ENCODE data around the gene RPN1. TPM values are rescaled to one million over a fixed set of nuclear protein-coding genes. Genes with fewer than 3 reads are reported as not detected.

Gene RPN1
- total and polyA plus RNA-seq, 2 donors (not counting 3 experiments of a cell fraction or from before 2014, with no cell fraction given) = 250 to 266 TPM

DNA sequence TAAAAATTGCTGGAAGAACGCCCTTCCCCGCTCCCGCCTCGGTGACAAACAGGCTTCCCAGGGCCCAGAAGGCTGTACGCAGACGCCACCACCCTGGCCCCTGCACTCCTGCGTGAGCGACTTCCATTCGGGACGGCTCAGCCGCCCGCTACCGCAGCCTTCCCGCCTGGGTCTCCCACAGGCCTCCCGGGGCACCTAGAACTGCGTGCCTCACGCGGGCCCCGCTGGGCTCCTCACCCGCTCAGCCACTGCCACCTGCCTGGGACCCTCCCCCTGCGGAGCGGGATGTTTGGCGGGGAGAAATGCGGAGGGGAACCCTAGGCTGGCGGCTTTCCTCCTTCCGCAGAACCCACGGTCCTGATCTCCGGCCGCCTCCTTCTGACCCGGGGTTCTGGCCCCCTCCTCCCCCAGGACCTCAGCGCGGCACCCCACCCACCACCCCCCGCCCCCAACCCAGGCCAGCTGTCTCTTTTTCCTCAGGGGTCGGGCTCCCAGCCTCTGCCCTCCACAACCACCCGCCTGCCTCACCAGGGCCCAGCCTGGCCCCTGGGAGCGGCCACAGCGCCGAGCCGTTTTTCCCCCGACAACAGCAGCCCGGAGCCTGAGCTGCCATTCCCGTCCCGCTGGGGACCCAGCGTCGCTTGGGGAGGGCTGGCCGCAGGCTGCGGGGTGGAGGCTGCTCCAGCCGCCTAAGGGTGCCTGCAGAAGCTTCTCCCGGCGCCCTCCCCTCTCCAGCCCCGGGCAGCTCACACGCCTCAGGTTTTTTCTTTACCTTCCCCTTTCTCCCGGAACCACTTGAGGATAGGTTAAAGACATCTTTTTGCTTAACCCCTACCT is 47.8 kb upstream of the RPN1 start:
- no peaks in the 10 kb centered on the region for H3K9me1 ChIP-seq (replicated peaks; ENCODE audit: control insufficient read depth, extremely low read depth, insufficient read depth, low read length)
- dilution Hi-C loops (cut with MboI; ENCODE audit: extremely low pct_ligation_motif_present, low sequenced_read_pairs) = no loop called here
- H4K20me1 ChIP-seq (replicated peaks; ENCODE audit: control insufficient read depth, extremely low read depth, insufficient read depth, low read length) = no peaks in the 10 kb centered on the region
- DNase-seq (ENCODE audit: low read depth, low spot score) (peak; percentile 23), FAIRE-seq (peak; percentile 63)
- H3K79me2 ChIP-seq (ENCODE audit: control insufficient read depth, insufficient read depth, low read length) = no peaks in the 10 kb centered on the region
- POLR2A ChIA-PET = interaction anchor here (1.0 kb wide), 1 partner anchor 18 kb away, joined by 4 read pairs; no protein-coding TSS in a partner anchor
- H3K4me1 ChIP-seq (ENCODE audit: control insufficient read depth, extremely low read depth, insufficient read depth, low read length) = no peaks in the 10 kb centered on the region
- CTCF ChIA-PET = interaction anchor here (0.7 to 3.9 kb wide), 4 partner anchors 9 to 147 kb away, joined by 3 to 20 read pairs (median 4); no protein-coding TSS in a partner anchor
- BruUV-seq (replicated peaks) = no TSS peak
- H3K9me3 ChIP-seq (replicated peaks; ENCODE audit: control insufficient read depth, insufficient read depth, low read length) = no peaks in the 10 kb centered on the region
- H3K36me3 ChIP-seq (ENCODE audit: control insufficient read depth in 2 of 2, extremely low read depth in 1 of 2, insufficient read depth in 2 of 2, low read length in 2 of 2) = no peaks in the 10 kb centered on the region
- H2AFZ ChIP-seq (ENCODE audit: low read depth, low read length) = peak overlapping the region; percentile 99
- peak overlapping the region; percentile 86 for H3K4me2 ChIP-seq (ENCODE audit: insufficient read depth, low read length)
- peak overlapping the region; percentile 42 for H3K9ac ChIP-seq (replicated peaks; ENCODE audit: extremely low read depth, insufficient read depth, low read length)
- intact Hi-C loops (cut with micrococcal nuclease) = loop anchor here (2.0 kb wide), 1 partner anchor 26 kb away; no protein-coding TSS in a partner anchor
- peaks cover 0 to 2% of the 10 kb centered on the region in 2 experiments for H3K27me3 ChIP-seq (ENCODE audit: control insufficient read depth in 2 of 2, insufficient read depth in 2 of 2, low read length in 2 of 2)
- TF ChIP-seq, protein P1, sequence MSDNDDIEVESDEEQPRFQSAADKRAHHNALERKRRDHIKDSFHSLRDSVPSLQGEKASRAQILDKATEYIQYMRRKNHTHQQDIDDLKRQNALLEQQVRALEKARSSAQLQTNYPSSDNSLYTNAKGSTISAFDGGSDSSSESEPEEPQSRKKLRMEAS (IDR thresholded peaks at IDR 0.05; ENCODE audit: insufficient read depth, insufficient read length) = no peak
- no peak for TF ChIP-seq FOS (IDR thresholded peaks at IDR 0.05; ENCODE audit: borderline replicate concordance, insufficient read depth, low read length)
- TF ChIP-seq GATA2 (IDR thresholded peaks at IDR 0.05; ENCODE audit: insufficient read depth, insufficient read length, low read depth, low read length) = no peak
- TF ChIP-seq, protein P2, sequence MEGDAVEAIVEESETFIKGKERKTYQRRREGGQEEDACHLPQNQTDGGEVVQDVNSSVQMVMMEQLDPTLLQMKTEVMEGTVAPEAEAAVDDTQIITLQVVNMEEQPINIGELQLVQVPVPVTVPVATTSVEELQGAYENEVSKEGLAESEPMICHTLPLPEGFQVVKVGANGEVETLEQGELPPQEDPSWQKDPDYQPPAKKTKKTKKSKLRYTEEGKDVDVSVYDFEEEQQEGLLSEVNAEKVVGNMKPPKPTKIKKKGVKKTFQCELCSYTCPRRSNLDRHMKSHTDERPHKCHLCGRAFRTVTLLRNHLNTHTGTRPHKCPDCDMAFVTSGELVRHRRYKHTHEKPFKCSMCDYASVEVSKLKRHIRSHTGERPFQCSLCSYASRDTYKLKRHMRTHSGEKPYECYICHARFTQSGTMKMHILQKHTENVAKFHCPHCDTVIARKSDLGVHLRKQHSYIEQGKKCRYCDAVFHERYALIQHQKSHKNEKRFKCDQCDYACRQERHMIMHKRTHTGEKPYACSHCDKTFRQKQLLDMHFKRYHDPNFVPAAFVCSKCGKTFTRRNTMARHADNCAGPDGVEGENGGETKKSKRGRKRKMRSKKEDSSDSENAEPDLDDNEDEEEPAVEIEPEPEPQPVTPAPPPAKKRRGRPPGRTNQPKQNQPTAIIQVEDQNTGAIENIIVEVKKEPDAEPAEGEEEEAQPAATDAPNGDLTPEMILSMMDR (IDR thresholded peaks at IDR 0.05; ENCODE audit: extremely low read depth in 1 of 2, insufficient read depth in 1 of 2, low read depth in 1 of 2, low read length in 2 of 2) = no peak
- peak overlapping the region; percentile 38 to 54 (median 52) for H3K4me3 ChIP-seq (replicated peaks in 1 of 3; ENCODE audit: insufficient read depth in 1 of 3, low read depth in 1 of 3, low read length in 3 of 3)
- no peak overlapping the region for H3K27ac ChIP-seq (ENCODE audit: insufficient read depth, low read depth, low read length)
